Measurements from ENCODE around the gene ADSS1.
A peak's percentile ranks its signal among the peaks of the same experiment; 100 is the strongest.

Gene ADSS1

DNA sequence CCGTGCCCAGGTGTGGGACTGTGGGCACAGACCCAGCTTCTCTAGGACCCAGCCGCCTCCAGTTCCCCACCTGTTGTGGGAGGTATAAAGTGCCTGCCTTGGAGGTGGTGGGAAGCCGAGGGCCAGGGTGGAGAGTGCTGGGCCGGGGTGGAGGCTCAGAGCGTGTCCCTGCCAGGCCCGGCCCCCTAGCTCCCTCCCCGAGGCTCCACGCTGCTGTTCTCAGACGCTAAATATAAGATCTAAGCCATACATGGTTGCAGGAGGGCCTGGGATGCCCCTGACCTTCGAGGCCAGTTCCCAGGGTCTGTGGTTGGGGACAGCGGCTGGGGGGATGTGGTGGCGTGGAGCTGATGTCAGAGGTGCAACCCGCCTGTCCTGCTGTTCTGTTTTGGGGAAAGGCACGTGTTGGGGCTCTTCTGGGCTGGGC is 23.8 kb upstream of the ADSS1 start:
- no peak for DNase-seq

DNA sequence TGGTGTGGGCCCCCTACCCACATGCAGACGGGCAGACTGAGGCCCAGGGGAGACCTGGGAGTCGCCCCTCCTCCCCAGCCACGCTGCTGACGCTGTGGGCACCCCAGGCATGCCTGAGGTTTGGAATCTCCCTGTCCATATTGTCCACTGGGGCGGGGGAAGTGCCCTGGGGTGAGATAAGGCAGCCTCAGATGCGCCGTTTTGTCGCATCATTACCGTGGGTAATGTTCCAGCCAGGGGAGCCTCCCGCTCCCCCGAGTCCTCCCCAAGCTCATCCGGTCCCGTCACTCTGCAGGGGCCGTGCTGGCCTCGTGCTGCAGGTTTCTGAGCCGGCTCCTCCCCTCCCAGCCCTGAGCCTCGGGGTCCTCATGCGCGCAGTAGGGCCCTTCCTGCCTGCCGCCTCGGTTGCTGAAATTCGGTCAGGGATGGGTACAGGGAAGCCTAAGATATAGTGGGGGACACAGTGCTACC is 23.2 kb upstream of the ADSS1 start:
- no peak for DNase-seq

DNA sequence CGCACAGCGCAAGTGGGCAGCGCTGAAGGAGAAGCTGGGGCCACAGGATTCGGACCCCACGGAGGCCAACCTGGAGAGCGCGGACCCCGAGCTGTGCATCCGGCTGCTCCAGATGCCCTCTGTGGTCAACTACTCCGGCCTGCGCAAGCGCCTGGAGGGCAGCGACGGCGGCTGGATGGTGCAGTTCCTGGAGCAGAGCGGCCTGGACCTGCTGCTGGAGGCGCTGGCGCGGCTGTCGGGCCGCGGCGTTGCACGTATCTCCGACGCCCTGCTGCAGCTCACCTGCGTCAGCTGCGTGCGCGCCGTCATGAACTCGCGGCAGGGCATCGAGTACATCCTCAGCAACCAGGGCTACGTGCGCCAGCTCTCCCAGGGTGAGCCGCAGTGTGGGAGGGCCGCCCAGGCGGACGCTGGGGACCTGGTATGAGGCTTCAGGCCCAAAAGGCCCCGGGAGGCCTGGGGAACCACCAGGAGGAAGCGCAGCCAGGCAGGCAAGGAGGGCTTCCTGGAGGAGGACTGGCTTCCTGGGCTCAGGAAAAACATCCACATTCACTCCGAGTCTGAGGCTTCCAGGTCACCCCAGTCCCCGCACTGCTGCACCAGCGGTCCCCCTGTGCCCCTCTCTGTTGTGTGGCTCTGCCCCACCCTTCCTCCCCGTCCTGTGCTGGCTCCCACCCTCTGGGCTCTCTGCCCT is 22.5 kb upstream of the ADSS1 start:
- DNase-seq: no peak

DNA sequence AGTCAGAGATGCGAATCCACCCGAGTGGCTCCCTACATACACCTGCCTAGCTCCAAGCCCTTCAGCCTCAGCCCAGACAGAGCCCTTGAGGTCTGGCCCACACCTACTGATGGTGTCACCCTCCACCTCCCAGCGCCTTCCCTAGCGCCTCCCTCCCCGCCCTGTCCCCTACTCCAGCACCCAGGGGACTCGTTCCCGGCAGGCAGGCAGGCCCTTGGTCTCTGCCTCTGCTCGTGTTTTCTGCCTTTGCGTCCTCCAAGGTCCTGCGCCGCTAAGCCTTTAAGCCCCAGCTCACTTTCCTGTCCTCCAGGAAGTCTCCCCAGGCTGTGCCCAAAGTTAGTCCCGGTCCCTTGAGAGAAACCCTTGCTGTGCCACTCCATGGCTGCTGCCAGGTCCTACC is 21.9 kb upstream of the ADSS1 start:
- no peak for DNase-seq

DNA sequence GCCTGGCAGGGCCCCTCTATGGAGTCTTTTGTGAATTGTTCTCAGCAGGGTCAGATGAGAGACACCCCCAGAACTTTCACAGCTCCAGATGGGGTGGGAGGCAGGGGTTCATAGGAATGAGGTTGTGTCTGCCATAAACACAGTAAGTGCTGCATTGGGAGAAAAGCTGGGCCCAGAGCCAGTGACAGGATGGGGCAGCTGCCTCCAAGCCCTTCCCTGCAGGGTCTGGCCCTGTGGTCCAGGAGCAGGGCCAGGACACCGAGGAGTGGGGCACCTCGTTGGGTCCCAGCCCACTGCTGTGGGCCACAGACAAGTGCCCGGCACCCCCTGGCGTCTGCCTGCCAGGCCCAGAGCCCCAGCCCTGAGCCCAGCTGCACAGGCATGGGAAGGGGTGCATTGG is 21.4 kb upstream of the ADSS1 start:
- no peak for DNase-seq

DNA sequence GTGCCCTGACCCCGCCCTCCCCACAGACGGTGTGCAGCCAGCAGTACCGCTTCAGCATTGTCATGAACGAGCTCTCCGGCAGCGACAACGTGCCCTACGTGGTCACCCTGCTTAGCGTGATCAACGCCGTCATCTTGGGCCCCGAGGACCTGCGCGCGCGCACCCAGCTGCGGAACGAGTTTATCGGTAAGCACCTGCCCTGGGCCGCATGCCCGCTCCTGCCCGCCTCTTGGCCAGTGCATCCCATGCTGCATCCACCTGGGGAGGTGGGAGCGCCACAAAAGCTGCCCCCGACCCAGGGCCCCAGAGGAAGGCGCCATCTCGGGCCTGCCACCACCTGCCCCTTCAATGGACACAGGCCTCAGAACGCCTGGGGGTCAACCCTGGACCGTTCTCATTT is 20.8 kb upstream of the ADSS1 start:
- no peak for DNase-seq

DNA sequence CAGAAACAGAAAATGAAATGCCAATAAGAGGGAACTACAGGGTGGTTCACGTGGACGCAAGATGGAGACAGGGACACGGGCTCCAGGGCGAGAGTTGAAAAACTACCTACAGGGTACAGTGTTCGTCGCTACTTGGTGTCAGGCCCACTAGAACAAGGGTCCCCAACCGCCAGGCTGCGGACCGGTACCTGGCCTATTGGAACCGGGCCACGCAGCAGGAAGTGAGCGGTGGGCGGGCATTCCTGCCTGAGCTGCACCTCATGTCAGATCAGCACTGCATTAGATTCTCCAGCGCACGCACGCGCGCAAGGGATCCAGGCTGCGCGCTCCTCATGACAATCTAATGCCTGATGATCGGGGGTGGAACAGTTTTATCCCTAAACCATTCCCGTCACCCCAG is 19.8 kb upstream of the ADSS1 start:
- DNase-seq: no peak

DNA sequence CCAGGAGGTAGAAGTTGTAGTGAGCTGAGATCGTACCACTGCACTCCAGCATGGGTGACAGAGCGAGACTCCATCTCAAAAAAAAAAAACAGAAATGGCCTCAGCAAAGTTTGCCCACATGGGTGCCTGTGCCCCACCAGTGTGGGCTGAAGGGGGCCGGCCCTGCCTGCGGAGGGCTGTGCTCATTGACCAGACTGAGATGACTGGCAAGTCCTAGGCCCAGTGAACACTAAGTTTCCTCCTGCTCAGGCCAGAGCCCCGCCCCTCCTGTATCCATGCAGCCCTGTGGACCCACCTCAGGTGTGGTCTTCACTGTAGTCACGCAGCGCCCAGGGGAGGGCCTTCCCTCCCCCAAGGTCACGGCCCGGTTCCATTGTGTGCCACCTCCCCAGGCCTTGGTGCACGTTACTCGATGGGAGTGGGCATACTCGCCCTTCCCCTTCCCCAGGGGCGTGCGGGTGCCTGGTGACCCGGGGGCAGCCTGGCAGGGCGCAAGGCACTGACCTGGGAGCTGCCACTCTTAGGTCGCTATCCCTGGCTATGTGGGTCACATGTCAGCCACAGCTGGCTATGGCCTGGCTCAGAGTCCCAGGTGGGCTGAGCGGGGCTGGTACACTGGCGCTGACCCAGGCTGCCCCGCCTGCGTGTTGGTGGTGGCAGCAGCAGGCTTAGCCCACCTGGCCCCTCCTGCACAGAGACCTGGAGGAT is 18.5 kb upstream of the ADSS1 start:
- DNase-seq: no peak

DNA sequence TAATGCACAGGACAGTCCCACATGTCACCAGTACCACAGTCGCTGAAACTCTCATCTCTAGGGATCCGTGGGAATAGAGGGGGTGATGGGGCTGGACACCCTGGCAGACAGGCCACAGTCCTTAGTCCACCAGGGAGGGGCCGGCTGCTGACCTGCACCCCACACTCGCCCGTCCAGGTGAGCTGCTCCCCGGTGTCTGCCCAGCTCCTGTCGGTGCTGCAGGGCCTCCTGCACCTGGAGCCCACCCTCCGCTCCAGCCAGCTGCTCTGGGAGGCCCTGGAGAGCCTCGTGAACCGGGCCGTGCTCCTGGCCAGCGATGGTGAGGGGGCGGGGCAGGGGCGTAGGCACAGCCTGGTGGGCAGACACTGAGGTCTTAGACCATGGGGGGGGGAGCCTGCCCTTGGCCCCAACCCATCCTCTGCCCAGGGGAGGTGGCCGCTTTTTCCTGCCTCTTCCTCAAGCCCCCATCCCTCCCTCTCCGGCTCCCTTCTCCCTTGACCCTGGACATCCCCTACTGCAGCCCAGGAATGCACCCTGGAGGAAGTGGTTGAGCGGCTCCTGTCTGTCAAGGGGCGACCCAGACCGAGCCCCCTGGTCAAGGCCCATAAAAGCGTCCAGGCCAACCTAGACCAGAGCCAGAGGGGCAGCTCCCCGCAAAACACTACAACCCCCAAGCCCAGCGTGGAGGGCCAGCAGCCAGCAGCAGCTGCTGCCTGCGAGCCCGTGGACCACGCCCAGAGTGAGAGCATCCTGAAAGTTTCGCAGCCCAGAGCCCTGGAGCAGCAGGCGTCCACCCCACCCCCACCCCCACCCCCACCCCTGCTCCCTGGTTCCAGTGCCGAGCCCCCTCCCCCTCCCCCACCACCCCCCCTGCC is 17.1 kb upstream of the ADSS1 start:
- no peak for DNase-seq

DNA sequence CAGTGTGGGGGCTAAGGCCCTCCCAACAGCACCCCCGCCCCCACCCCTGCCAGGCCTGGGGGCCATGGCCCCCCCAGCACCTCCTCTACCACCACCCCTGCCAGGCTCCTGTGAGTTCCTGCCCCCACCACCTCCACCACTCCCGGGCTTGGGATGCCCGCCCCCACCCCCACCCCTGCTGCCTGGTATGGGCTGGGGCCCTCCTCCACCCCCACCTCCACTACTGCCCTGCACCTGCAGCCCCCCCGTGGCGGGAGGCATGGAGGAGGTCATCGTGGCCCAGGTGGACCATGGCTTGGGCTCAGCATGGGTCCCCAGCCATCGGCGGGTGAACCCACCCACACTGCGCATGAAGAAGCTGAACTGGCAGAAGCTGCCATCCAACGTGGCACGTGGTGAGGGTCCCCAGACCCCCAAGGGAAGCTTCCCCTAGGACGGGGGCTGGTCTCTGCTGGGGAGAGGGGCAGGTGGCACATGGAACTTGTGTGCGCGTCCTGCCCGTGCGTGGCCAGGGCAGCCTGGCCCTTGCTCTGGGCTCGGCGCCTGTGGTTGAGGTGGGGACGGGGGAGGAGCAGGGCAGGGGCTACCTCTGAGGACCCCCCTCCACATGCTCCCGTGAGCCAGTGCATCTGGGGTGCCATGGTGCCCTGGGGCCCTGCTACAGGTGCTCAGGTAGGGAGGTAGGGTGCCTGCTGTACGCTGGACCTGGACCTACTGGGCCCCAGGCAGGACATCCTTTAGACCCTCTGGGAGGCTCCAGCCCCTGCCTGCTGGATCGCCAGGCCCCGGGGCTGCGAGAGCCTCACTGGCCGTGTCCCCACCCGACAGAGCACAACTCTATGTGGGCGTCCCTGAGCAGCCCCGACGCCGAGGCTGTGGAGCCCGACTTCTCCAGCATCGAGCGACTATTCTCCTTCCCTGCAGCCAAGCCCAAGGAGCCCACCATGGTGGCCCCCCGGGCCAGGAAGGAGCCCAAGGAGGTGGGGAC is 16.1 kb upstream of the ADSS1 start:
- DNase-seq: no peak

DNA sequence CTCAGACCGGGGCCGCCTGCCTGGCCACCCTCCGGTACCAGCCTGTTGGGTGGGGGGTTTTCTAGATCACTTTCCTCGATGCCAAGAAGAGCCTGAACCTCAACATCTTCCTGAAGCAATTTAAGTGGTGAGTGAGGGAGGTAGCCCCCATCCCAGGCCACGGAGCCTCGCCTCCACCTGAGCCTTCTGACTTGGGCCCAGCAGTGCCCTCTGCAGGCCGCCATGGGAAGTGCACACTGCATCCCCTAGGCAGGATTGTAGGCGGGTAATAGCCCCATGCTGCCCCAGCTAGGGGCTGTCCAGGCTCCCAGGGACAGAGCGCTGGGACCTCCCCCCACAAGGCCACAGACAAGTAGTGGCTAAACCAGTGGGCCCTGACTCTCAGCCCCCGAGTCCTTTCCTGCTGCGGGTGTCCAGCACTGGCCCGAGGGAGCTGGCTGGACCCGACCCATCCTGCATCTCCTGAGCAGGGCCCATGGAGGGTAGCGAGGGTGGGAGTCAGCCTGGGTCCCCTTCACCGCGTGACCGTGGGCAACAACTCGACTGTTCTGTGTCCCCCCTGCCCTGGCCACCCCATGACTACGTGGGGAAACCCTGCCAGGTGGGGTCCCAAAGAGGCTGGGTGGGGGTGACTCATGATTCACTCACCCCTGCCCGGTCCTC is 15.3 kb upstream of the ADSS1 start:
- DNase-seq: peak; percentile 68 to 69

DNA sequence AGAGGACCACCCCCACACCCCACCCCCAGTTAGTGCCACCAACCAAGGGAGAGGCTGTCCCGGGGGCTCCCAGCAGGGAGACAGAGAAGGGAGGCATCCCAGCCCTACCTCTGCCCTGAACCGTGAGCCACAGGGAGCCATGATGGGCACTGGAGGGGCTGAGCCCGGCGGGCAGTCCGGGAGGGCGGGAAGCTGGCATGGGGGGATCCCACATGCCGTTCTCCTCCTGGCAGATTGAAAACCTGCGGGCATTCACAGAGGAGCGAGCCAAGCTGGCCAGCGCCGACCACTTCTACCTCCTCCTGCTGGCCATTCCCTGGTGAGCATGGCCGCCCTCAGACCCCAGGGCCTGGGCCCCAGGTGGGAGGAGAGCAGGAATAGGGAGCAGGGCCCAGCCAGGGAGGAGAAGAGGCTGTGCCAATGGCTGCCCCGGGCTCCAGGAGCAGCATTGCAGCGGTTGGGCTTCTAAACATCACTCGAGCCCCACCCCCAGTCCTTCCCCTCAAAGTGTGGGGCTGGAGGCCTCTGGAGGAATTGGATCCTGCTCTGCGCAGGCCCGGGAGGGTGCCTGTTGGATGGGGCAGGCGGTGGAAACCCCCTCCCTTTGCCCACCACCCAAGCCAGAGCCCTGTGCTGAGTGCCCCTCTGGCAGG is 14.5 kb upstream of the ADSS1 start:
- no peak for DNase-seq

DNA sequence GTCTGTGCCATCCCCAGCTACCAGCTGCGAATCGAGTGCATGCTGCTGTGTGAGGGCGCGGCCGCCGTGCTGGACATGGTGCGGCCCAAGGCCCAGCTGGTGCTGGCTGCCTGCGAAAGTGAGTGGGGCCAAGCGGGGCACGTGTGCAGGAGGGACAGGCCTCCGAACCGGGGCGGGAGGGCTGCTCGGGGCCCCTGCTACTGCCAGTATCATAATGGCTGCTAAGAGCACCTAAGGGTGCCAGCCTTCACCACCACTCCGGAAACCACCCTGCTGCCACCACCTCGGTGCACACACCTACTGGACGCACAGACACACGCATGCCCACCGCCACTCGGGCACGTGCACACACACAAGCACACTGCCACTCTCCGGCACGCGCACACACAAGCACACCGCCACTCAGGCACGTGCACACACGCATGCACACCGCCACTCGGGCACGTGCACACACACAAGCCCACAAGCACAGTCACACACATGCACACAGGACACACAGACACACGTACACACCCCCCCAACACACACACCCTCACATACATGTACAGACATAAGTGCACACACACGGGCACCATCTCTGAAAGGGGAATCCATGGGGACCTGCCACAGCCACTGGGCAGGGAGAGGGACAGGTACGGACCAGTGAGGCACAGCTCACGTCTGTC is 13.8 kb upstream of the ADSS1 start:
- DNase-seq: no peak

DNA sequence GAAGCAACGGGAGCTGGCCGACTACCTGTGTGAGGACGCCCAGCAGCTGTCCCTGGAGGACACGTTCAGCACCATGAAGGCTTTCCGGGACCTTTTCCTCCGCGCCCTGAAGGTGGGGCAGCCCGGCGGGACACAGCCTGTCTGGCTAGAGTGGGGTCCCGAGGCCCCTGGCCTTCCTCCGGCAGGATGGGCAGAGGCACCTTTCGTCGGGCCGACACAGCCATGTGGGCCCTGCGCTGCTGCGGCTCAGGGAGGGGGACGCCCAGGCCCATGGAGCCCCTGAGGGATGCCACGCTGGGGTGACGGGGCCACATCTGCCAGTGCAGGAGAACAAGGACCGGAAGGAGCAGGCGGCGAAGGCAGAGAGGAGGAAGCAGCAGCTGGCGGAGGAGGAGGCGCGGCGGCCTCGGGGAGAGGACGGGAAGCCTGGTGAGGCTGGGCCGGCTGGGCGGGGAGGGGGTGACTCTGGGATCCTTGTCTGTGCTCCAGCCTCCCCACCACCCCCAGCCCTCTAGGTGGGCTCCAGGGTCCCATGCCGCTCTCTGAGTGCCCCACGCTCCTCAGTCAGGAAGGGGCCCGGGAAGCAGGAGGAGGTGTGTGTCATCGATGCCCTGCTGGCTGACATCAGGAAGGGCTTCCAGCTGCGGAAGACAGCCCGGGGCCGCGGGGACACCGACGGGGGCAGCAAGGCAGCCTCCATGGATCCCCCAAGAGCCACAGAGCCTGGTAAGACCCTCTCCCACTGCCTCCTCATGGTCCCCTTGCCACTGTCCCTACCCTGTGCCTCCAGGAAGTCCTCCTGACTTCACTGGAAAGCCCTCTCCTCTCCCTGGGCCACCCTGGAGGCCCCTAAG is 10.9 kb upstream of the ADSS1 start:
- no peak for DNase-seq

DNA sequence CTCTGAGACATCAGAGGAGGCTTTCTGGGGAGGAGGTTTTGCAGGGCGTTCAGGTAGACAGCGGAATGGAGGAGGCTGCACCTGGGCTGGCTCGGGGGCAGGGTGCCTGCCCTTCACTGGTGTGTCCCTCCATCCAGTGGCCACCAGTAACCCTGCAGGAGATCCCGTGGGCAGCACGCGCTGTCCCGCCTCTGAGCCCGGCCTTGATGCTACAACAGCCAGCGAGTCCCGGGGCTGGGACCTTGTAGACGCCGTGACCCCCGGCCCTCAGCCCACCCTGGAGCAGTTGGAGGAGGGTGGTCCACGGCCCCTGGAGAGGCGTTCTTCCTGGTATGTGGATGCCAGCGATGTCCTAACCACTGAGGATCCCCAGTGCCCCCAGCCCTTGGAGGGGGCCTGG is 10.0 kb upstream of the ADSS1 start:
- no peak for DNase-seq

DNA sequence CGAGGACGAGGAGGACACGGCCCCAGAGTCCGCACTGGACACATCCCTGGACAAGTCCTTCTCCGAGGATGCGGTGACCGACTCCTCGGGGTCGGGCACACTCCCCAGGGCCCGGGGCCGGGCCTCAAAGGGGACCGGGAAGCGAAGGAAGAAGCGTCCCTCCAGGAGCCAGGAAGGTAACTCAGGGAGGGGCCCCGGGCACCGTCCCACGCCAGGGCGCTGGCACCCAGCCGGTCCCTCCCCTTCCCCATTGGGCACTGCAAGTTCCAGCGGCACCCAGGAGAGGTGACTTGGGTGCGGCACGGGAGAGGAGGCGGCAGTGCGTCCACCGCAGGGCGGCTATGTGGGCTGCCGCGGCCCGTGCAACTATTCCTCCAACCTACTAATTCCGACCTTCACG is 9.3 kb upstream of the ADSS1 start:
- no peak for DNase-seq

DNA sequence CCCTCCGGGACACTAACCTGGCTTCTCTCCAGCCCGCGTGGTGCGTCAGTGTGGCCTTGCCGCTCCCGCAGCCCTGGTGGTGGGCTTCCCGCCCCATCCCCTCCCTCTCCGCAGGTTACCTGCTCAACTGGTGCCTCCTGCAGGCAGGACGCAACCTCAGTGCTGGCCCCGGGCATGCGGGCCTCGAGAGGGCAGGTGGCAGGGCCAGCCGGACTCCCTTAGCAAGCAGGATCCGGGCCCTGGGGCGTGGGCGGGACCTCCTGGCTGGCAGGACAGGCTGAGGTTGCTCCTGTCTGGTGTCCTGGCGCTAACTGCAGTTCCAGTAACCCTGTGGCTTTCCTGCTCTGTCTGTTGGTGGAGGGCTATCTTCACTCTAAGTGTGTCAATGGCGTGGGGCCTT is 8.6 kb upstream of the ADSS1 start:
- no peak for DNase-seq

DNA sequence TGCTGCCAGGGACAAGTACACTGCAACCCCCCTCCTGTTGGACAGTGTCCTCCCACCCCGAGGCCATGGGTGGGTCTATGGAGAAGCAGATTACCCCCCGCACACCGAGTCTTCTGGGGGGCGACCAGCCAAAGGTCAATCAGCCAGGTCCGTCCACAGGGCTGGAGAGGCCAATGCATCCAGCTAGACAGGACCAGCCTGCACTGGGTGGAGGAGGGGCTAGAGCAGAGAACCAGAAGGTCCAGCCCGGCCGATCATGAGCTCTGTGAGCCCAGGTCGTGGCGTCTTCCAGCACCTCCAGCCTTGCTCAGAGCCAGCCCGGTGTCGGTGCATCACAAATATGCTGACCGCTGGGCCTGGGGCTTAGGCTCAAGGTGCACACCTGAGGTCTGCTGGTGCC is 8.2 kb upstream of the ADSS1 start:
- DNase-seq: no peak

DNA sequence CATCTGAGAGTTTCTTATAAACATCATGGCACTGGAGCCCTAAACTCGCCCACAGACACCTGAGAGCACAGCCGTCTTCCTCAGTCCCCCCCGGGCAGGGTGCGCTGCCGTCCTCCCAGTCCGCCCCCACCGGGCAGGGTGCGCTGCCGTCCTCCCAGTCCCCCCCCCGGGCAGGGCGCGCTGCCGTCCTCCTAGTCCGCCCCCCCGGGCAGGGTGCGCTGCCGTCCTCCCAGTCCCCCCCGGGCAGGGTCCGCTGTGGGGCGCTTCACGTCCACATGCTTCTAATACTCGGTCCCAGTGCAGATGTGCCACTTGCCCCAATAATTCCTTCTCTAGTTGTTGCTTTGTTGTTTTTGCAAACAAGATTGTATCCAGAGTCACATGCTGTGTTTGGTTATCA is 6.9 kb upstream of the ADSS1 start:
- DNase-seq: no peak

DNA sequence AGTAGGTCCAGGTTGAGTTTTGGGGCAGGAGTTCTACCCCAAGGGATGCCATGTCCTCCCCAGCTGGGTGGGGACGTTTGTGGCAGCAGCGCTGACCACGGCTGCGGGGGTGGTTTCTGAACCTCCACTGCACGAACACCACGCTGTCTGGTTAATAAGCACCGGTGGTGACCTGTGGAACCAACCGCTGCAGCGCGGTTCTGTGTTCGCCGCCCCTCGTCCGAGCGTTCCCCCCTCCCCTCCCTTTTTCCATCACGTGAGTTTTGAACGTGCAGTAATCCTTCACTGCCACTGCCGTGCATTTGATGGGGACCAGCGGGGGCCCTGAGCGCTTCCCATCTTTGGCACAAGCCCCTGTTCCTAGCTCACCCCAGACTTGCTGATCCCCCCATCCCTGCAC is 6.4 kb upstream of the ADSS1 start:
- DNase-seq: no peak
